NB4 (cell line): ENCODE measurements around the gene B3GALNT2.

ENCODE experiments used
- DNase-seq: peaks from one replicate; pipeline ENCODE4 v3.0.0; 2010; ENCODE audit warnings: low read depth
- H3K4me3 ChIP-seq: one replicate; pipeline ENCODE4 v1.5.1; 2011; ENCODE audit warnings: mild to moderate bottlenecking, low read depth, low read length, moderate library complexity
- MYC ChIP-seq: IDR thresholded peaks from 2 replicates; pipeline ENCODE4 v1.6.1; 2011; ENCODE audit warnings: low read depth, low read length
- POLR2A ChIP-seq: IDR thresholded peaks from 2 replicates; pipeline ENCODE4 v1.6.1; 2011; ENCODE audit warnings: mild to moderate bottlenecking; ENCODE audit not compliant: insufficient read length; ENCODE audit errors: extremely low read depth
- TF ChIP-seq, protein P1 (sequence below): IDR thresholded peaks from one replicate; pipeline ENCODE4 v1.5.1; 2012; ENCODE audit warnings: low read depth, low read length
- TF ChIP-seq, protein P2 (sequence below): IDR thresholded peaks from 2 replicates; pipeline ENCODE4 v1.6.1; 2011; ENCODE audit warnings: low read depth, low read length

B3GALNT2 gene

GRCh38 chr1:235494531-235494930 is 9.7 kb downstream of the B3GALNT2 start:
- DNase-seq: no peak
- TF ChIP-seq, protein P1, sequence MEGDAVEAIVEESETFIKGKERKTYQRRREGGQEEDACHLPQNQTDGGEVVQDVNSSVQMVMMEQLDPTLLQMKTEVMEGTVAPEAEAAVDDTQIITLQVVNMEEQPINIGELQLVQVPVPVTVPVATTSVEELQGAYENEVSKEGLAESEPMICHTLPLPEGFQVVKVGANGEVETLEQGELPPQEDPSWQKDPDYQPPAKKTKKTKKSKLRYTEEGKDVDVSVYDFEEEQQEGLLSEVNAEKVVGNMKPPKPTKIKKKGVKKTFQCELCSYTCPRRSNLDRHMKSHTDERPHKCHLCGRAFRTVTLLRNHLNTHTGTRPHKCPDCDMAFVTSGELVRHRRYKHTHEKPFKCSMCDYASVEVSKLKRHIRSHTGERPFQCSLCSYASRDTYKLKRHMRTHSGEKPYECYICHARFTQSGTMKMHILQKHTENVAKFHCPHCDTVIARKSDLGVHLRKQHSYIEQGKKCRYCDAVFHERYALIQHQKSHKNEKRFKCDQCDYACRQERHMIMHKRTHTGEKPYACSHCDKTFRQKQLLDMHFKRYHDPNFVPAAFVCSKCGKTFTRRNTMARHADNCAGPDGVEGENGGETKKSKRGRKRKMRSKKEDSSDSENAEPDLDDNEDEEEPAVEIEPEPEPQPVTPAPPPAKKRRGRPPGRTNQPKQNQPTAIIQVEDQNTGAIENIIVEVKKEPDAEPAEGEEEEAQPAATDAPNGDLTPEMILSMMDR: no peak
- no peak for TF ChIP-seq POLR2A
- TF ChIP-seq, protein P2, sequence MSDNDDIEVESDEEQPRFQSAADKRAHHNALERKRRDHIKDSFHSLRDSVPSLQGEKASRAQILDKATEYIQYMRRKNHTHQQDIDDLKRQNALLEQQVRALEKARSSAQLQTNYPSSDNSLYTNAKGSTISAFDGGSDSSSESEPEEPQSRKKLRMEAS: no peak
- TF ChIP-seq MYC: no peak
- H3K4me3 ChIP-seq: no peak overlapping the region

GRCh38 chr1:235491644-235492043 is 12.6 kb downstream of the B3GALNT2 start:
- TF ChIP-seq POLR2A (no peak), MYC (no peak)
- TF ChIP-seq, protein P1: no peak
- TF ChIP-seq, protein P2: no peak
- DNase-seq: no peak

DNA sequence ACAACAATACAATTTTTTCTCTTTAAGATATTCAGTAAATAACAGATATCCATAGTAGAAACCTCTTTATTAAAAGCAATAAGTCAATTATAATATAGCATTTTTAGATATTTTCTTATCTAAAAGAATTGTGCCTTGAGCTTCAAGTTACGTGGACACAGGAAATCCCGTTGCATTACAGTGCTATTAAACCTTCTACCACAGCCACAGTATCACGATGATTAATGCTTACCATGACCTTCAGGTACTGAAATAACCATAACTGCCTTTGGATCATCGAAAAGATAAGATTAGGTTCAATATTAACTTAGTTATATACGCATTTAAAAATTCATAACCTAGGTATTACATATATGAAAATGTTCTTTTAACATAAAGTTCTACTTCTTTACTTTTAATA is 17.9 kb downstream of the B3GALNT2 start:
- TF ChIP-seq MYC (no peak), POLR2A (no peak)
- TF ChIP-seq, protein P1: no peak
- TF ChIP-seq, protein P2: no peak
- no peak for DNase-seq
- H3K4me3 ChIP-seq: no peak overlapping the region

More at GRCh38 chr1:235491644-235492043, 12.6 kb downstream of the B3GALNT2 start:
- no peak overlapping the region for H3K4me3 ChIP-seq

GRCh38 chr1:235485558-235485957 is 18.7 kb downstream of the B3GALNT2 start:
- TF ChIP-seq MYC: no peak
- TF ChIP-seq, protein P2: no peak
- no peak for TF ChIP-seq POLR2A
- TF ChIP-seq, protein P1: no peak
- DNase-seq: no peak
- no peak overlapping the region for H3K4me3 ChIP-seq

DNA sequence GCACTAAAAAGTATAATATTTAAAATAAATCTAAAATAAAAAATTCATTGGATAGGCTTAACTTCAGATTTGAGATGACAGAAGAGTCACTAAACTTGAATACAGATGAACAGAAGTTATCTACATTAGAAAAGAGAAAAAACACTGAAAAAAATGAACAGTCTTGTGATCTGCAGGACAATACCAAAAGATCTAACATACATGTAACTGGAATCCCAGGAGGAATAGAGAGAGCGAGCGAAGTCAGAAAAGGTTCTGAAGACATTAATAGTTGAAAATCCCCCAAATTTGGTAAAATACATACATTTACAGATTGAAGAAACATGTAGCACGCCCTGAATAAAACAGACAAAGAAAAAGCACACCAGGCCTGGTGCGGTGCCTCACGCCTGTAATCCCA is 21.2 kb downstream of the B3GALNT2 start:
- TF ChIP-seq, protein P1: no peak
- TF ChIP-seq, protein P2: no peak
- TF ChIP-seq POLR2A (no peak), MYC (no peak)
- H3K4me3 ChIP-seq: no peak overlapping the region
- DNase-seq: no peak

DNA sequence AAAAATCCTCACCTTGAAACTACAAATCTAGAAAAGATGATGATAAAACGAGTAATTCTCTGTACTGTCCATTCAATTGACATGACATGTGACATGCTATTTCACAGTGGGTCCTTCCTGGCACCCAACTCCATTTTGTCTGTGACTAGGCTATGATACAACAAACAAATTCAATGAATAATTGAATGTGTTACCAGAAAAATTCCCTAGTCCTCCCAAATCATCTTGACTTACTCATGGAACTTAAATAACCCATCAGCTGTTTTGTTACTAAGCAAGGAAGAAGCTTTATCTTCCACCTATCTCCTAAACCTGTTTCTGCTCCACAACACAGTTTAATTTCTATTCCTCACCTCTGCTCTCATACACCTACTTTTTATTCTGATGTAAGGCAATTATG is 30.4 kb downstream of the B3GALNT2 start:
- TF ChIP-seq, protein P2: no peak
- TF ChIP-seq POLR2A: no peak
- no peak for DNase-seq
- H3K4me3 ChIP-seq: no peak overlapping the region
